Mesenchymal stem cell (in vitro differentiated cells and primary cell): ENCODE data around the gene ZNF280A.

Experiments used
- DNase-seq: peaks from one replicate; pipeline ENCODE4 v3.0.0-alpha.2; 2013
- H2AFZ ChIP-seq: one replicate; pipeline ENCODE4 v1.6.1; 2013; ENCODE audit warnings: low read depth, mild to moderate bottlenecking, control low read depth, inconsistent platforms, low read length, moderate library complexity
- H2AK5ac ChIP-seq: 2 replicates; pipeline ENCODE4 v1.6.1; 2013; ENCODE audit warnings: low read length, moderate library complexity, mild to moderate bottlenecking, inconsistent platforms; ENCODE audit not compliant: severe bottlenecking
- H2BK120ac ChIP-seq: one replicate; pipeline ENCODE4 v1.6.1; 2013; ENCODE audit warnings: low read depth, mild to moderate bottlenecking, inconsistent platforms, low read length, moderate library complexity
- H2BK12ac ChIP-seq, 2 experiments: one replicate each; pipeline ENCODE4 v1.6.1; 2013; ENCODE audit warnings: inconsistent platforms in 2 of 2, low read length in 2 of 2, mild to moderate bottlenecking in 2 of 2, moderate library complexity in 2 of 2, control low read depth in 1 of 2
- H2BK15ac ChIP-seq: one replicate; pipeline ENCODE4 v1.6.1; 2013; ENCODE audit warnings: mild to moderate bottlenecking, low read depth, inconsistent platforms; ENCODE audit not compliant: poor library complexity, severe bottlenecking
- H2BK5ac ChIP-seq: 2 replicates; pipeline ENCODE4 v1.6.1; 2013; ENCODE audit warnings: low read depth, mild to moderate bottlenecking, low read length, control low read depth, inconsistent platforms; ENCODE audit not compliant: poor library complexity, severe bottlenecking
- H3K14ac ChIP-seq, 2 experiments: one replicate each; pipeline ENCODE4 v1.6.1; 2013; ENCODE audit warnings: inconsistent platforms in 2 of 2, low read length in 2 of 2, control low read depth in 1 of 2, mild to moderate bottlenecking in 1 of 2, moderate library complexity in 1 of 2
- H3K18ac ChIP-seq, 2 experiments: one replicate each; pipeline ENCODE4 v1.6.1; 2013; ENCODE audit warnings: inconsistent platforms in 2 of 2, low read length in 2 of 2, control low read depth in 1 of 2, low read depth in 1 of 2, mild to moderate bottlenecking in 1 of 2
- H3K23ac ChIP-seq, 2 experiments: one replicate each; pipeline ENCODE4 v1.6.1; 2013; ENCODE audit warnings: inconsistent platforms in 2 of 2, low read length in 2 of 2, mild to moderate bottlenecking in 2 of 2, moderate library complexity in 2 of 2, control low read depth in 1 of 2
- H3K27ac ChIP-seq: 2 replicates; pipeline ENCODE4 v1.5.1; 2013; ENCODE audit warnings: mild to moderate bottlenecking, moderate library complexity, low read length, control low read depth, inconsistent platforms; ENCODE audit not compliant: poor library complexity, severe bottlenecking
- H3K27me3 ChIP-seq, 2 experiments: 2 replicates each; pipeline versions ENCODE4 v1.6.1 to v1.7.0; 2013; ENCODE audit warnings: low read length in 2 of 2, mild to moderate bottlenecking in 2 of 2, moderate library complexity in 2 of 2, control low read depth in 1 of 2, inconsistent platforms in 1 of 2; ENCODE audit not compliant: control insufficient read depth in 1 of 2, insufficient read depth in 1 of 2
- H3K36me3 ChIP-seq, 2 experiments: 2 replicates each; pipeline versions ENCODE4 v1.6.1 to v1.7.0; 2013; ENCODE audit warnings: low read length in 2 of 2, control low read depth in 1 of 2, inconsistent platforms in 1 of 2, low read depth in 1 of 2, mild to moderate bottlenecking in 1 of 2; ENCODE audit not compliant: insufficient read depth in 2 of 2, control insufficient read depth in 1 of 2
- H3K4ac ChIP-seq, 2 experiments: one replicate each; pipeline ENCODE4 v1.6.1; 2013; ENCODE audit warnings: inconsistent platforms in 2 of 2, low read length in 2 of 2, mild to moderate bottlenecking in 2 of 2, moderate library complexity in 2 of 2, control low read depth in 1 of 2, low read depth in 1 of 2
- H3K4me1 ChIP-seq: 2 replicates; pipeline ENCODE4 v1.6.1; 2013; ENCODE audit warnings: low read depth, low read length, control low read depth; ENCODE audit not compliant: control insufficient read depth, insufficient read depth
- H3K4me2 ChIP-seq: 2 replicates; pipeline ENCODE4 v1.6.1; 2013; ENCODE audit warnings: low read length, mild to moderate bottlenecking, inconsistent platforms; ENCODE audit not compliant: poor library complexity, severe bottlenecking
- H3K4me3 ChIP-seq, 2 experiments: 2 replicates each; pipeline versions ENCODE4 v1.5.1 to v1.7.0; 2013; ENCODE audit warnings: low read length in 2 of 2, mild to moderate bottlenecking in 2 of 2, control low read depth in 1 of 2, low read depth in 1 of 2; ENCODE audit not compliant: insufficient read depth in 1 of 2
- H3K79me1 ChIP-seq: replicated peaks from 2 replicates; pipeline ENCODE4 v1.6.1; 2013; ENCODE audit warnings: mild to moderate bottlenecking, control low read depth, low read length, inconsistent platforms; ENCODE audit not compliant: poor library complexity, severe bottlenecking
- H3K9ac ChIP-seq: 2 replicates; pipeline ENCODE4 v1.7.0; 2013; ENCODE audit warnings: mild to moderate bottlenecking, low read length, moderate library complexity
- H3K9me3 ChIP-seq: 2 replicates; pipeline ENCODE4 v1.7.0; 2013; ENCODE audit warnings: mild to moderate bottlenecking, low read length; ENCODE audit not compliant: control insufficient read depth
- H4K8ac ChIP-seq: one replicate; pipeline ENCODE4 v1.6.1; 2013; ENCODE audit warnings: inconsistent platforms, mild to moderate bottlenecking, low read length, moderate library complexity
- H4K91ac ChIP-seq: one replicate; pipeline ENCODE4 v1.6.1; 2013; ENCODE audit warnings: mild to moderate bottlenecking, low read length, inconsistent platforms
- WGBS: methylation state at CpG from one replicate; pipeline ENCODE4 v1.1.7; 2013; ENCODE audit warnings: mixed read lengths; 5-methylcytosine and 5-hydroxymethylcytosine counted together

ZNF280A gene

GRCh38 chr22:22535662-22536061, 15.6 kb upstream of the ZNF280A start:
- Histone ChIP-seq H3K9me3 (peaks cover 3% of the 10 kb centered on the region), H2BK15ac (no peak overlapping the region), H3K4me1 (no peaks in the 10 kb centered on the region), H3K23ac (no peak overlapping the region), H2AFZ (no peak overlapping the region), H3K9ac (no peak overlapping the region), H3K4me3 (no peak overlapping the region), H4K8ac (no peak overlapping the region), H4K91ac (no peak overlapping the region), H3K36me3 (no peaks in the 10 kb centered on the region), H2BK5ac (no peak overlapping the region), H2BK12ac (no peak overlapping the region), H3K4me2 (no peak overlapping the region), H3K27me3 (peaks cover 0 to 2% of the 10 kb centered on the region in 2 experiments), H3K14ac (no peak overlapping the region), H3K79me1 (no peaks in the 10 kb centered on the region), H3K4ac (no peak overlapping the region), H2AK5ac (no peak overlapping the region), H2BK120ac (no peak overlapping the region), H3K27ac (no peak overlapping the region), H3K18ac (no peak overlapping the region)
- DNase-seq, result no peak
- WGBS, result 100% methylated on average over 2 of the region's 3 CpGs

DNA sequence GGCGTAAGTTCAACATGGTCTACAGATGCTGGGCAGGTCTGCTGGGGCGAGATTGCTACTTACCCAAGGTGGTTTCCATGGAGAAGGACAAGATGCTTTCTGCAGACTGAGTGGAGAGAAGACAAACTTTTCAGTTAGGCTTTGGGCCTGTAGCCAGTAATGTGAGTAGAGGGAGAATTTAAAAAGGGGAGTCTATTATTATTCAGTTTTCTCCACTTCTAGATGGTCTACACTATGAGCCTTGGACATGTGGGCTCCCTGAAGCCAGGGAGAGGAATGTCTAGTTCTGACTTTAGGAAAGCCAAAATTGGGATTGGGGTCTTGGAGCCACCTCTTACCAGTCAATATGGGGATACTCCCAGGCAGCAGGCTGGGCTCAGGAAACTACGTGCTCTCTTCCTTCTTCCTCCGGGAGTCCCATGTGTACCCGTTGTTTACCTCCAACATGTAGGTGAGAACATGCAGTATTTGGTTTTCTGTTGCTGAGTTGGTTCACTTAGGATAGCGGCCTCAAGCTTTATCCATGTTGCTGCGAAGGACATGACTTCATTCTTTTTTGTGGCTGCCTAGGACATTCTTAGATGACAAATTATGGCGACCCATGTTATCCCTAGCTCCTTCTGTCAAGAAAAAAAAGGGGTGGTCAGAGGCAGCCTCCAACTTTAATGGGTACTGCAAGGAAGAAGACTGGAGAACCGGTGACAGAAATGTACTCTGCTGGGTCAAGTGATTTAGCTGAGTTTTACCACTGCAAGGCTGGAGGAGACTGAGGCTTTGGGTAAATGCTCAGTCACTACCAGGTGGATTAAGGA, 14.7 kb upstream of the ZNF280A start:
- no peak for DNase-seq
- 66% methylated on average over 9 of the region's 9 CpGs for WGBS

GRCh38 chr22:22533863-22534262, 13.8 kb upstream of the ZNF280A start:
- no peak overlapping the region for H2BK12ac ChIP-seq
- no peak overlapping the region for H3K14ac ChIP-seq
- no peak overlapping the region for H3K9ac ChIP-seq
- no peaks in the 10 kb centered on the region for H3K4me1 ChIP-seq
- H2AK5ac ChIP-seq, result no peak overlapping the region
- no peak for DNase-seq
- H3K27ac ChIP-seq, result no peak overlapping the region
- no peak overlapping the region for H3K4me2 ChIP-seq
- H3K27me3 ChIP-seq, result peaks cover 0 to 2% of the 10 kb centered on the region in 2 experiments
- no peak overlapping the region for H2AFZ ChIP-seq
- H2BK5ac ChIP-seq, result no peak overlapping the region
- no peak overlapping the region for H3K18ac ChIP-seq
- no peak overlapping the region for H2BK15ac ChIP-seq
- H3K4ac ChIP-seq, result no peak overlapping the region
- no peak overlapping the region for H2BK120ac ChIP-seq
- no peak overlapping the region for H3K4me3 ChIP-seq
- no peak overlapping the region for H4K8ac ChIP-seq
- no peaks in the 10 kb centered on the region for H3K36me3 ChIP-seq
- 50% methylated on average over 1 of the region's 5 CpGs for WGBS
- H3K23ac ChIP-seq, result no peak overlapping the region
- no peak overlapping the region for H4K91ac ChIP-seq
- no peaks in the 10 kb centered on the region for H3K79me1 ChIP-seq
- peaks cover 3% of the 10 kb centered on the region for H3K9me3 ChIP-seq

More for the DNA sequence above, 14.7 kb upstream of the ZNF280A start:
- no peaks in the 10 kb centered on the region for H3K36me3 ChIP-seq
- no peak overlapping the region for H3K27ac ChIP-seq
- no peak overlapping the region for H2AFZ ChIP-seq
- no peak overlapping the region for H4K8ac ChIP-seq
- no peak overlapping the region for H3K9ac ChIP-seq
- no peak overlapping the region for H2BK120ac ChIP-seq
- H3K9me3 ChIP-seq, result peaks cover 3% of the 10 kb centered on the region
- H3K27me3 ChIP-seq, result peaks cover 0 to 2% of the 10 kb centered on the region in 2 experiments
- H3K4me2 ChIP-seq, result no peak overlapping the region
- no peak overlapping the region for H3K4me3 ChIP-seq
- no peak overlapping the region for H2BK5ac ChIP-seq
- H4K91ac ChIP-seq, result no peak overlapping the region
- no peak overlapping the region for H3K18ac ChIP-seq
- H3K14ac ChIP-seq, result no peak overlapping the region
- H2AK5ac ChIP-seq, result no peak overlapping the region
- H3K4ac ChIP-seq, result no peak overlapping the region
- H3K23ac ChIP-seq, result no peak overlapping the region
- no peak overlapping the region for H2BK12ac ChIP-seq
- H3K4me1 ChIP-seq, result no peaks in the 10 kb centered on the region
- H3K79me1 ChIP-seq, result no peaks in the 10 kb centered on the region
- H2BK15ac ChIP-seq, result no peak overlapping the region

GRCh38 chr22:22533417-22533816, 13.3 kb upstream of the ZNF280A start:
- no peak for DNase-seq
- Histone ChIP-seq H3K18ac (no peak overlapping the region), H3K36me3 (no peaks in the 10 kb centered on the region), H2AFZ (no peak overlapping the region), H4K91ac (no peak overlapping the region), H2AK5ac (no peak overlapping the region), H2BK5ac (no peak overlapping the region), H3K4me2 (no peak overlapping the region), H2BK15ac (no peak overlapping the region), H3K4ac (no peak overlapping the region), H3K9ac (no peak overlapping the region), H3K23ac (no peak overlapping the region), H3K4me3 (no peak overlapping the region), H3K79me1 (no peaks in the 10 kb centered on the region), H3K14ac (no peak overlapping the region), H3K27me3 (peaks cover 0 to 2% of the 10 kb centered on the region in 2 experiments), H3K27ac (no peak overlapping the region), H3K9me3 (peaks cover 3% of the 10 kb centered on the region), H2BK120ac (no peak overlapping the region), H3K4me1 (no peaks in the 10 kb centered on the region), H4K8ac (no peak overlapping the region), H2BK12ac (no peak overlapping the region)
- WGBS, result 83% methylated on average over 1 of the region's 1 CpG
